ENCODE data around the gene CAPZA2.
"Not testable (repeated sequence)": the region's sequence is repeated elsewhere in the genome, so short reads cannot be mapped to it uniquely, and the experiment has no call there.

Gene CAPZA2

GRCh38 chr7:116963234-116963633 is 100.8 kb downstream of the CAPZA2 start:
- no peaks in the 10 kb centered on the region for H3K36me3 ChIP-seq (ENCODE audit: insufficient read depth, low read length)
- H3K9me3 ChIP-seq (ENCODE audit: control insufficient read depth, insufficient read depth, low read length): no peaks in the 10 kb centered on the region
- no peak overlapping the region for H3K9ac ChIP-seq (ENCODE audit: low read depth, low read length)
- H3K4me1 ChIP-seq (ENCODE audit: insufficient read depth, low read length): no peaks in the 10 kb centered on the region

- Histone ChIP-seq H3K4me1 (ENCODE audit: insufficient read depth, low read length) (peaks cover 16% of the 10 kb centered on the region), H3K36me3 (ENCODE audit: insufficient read depth, low read length) (no peaks in the 10 kb centered on the region), H3K9me3 (ENCODE audit: control insufficient read depth, insufficient read depth, low read length) (no peaks in the 10 kb centered on the region), H3K9ac (ENCODE audit: low read depth, low read length) (no peak overlapping the region)
Measured at GRCh38 chr7:116966601-116967000, 104.2 kb downstream of the CAPZA2 start.

DNA sequence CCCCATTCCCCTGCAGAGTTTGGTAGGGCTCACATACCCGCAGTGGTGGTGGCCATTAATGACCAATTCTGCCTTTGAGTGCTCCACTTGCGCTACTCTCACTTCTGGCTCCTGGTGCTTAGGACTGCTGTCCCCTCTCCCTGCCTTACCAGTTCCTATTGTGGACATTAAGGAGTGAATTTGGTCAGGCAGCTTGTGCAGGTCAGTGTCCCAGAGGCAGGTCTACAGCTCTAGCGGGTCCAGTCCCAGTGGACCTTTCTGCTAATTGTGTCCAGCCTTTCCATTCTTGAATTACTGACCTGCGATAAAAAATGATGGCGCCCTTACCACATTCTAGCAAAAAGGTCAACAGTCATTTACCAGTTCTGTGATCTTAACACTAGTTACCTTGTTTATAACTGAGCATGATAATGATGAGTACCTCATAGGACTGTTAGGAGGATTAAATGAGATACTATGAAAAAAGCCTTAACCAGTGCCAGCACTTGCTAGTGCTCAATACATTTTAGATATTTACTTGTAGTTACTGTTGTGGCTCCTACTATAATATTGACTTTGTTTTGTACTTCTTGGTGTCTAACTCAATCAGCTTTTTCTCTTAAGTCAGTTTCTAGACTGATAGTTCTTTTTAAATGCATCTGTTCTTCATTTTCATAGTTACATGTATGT is 105.0 kb downstream of the CAPZA2 start:
- no peaks in the 10 kb centered on the region for H3K9me3 ChIP-seq (ENCODE audit: control insufficient read depth, insufficient read depth, low read length)
- H3K4me1 ChIP-seq (ENCODE audit: insufficient read depth, low read length): peaks cover 23% of the 10 kb centered on the region
- H3K9ac ChIP-seq (ENCODE audit: low read depth, low read length): no peak overlapping the region
- no peaks in the 10 kb centered on the region for H3K36me3 ChIP-seq (ENCODE audit: insufficient read depth, low read length)

DNA sequence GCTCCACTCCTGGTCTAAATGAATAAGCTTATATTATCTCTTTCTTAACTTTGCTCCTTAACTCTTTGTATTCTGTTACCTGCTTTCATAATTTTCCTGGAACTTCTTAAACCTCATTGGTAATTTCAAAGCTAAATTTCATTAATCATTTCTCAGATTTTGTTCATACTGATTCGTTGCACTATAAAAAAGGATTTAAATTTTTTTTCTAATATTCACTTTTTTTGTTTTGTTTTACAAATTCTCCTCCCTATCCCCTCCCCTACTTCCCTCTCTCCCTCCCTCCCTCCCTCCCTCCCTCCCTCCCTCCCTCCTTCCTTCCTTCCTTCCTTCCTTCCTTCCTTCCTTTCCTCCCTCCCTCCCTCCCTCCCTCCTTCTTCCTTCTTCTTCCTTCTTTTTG is 105.6 kb downstream of the CAPZA2 start:
- Histone ChIP-seq H3K36me3 (ENCODE audit: insufficient read depth, low read length) (no peaks in the 10 kb centered on the region), H3K9ac (ENCODE audit: low read depth, low read length) (no peak overlapping the region), H3K9me3 (ENCODE audit: control insufficient read depth, insufficient read depth, low read length) (no peaks in the 10 kb centered on the region), H3K4me1 (ENCODE audit: insufficient read depth, low read length) (peaks cover 23% of the 10 kb centered on the region)

DNA sequence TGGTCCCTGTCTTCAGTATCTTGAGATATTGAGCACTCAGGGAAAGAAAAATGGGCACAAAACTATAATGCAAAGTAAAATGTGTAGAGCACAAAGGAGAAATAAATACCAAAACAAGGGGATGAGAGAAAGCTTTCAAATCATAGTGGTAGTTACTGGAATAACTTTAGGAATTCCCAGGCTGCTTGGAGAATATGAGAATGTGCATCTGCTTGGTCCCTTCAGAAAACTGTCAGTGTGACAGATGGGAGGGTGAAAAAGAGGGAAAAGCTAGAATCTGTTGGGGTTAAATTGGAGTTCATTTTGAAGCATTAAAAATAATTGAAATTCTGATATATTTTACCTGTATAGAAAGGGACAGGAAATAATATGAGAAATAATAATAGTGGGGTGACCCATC is 106.2 kb downstream of the CAPZA2 start:
- H3K4me1 ChIP-seq (ENCODE audit: insufficient read depth, low read length): peaks cover 23% of the 10 kb centered on the region
- no peaks in the 10 kb centered on the region for H3K9me3 ChIP-seq (ENCODE audit: control insufficient read depth, insufficient read depth, low read length)
- no peak overlapping the region for H3K9ac ChIP-seq (ENCODE audit: low read depth, low read length)
- H3K36me3 ChIP-seq (ENCODE audit: insufficient read depth, low read length): no peaks in the 10 kb centered on the region

GRCh38 chr7:116969371-116969902 is 107.0 kb downstream of the CAPZA2 start:
- H3K36me3 ChIP-seq (ENCODE audit: insufficient read depth, low read length): no peaks in the 10 kb centered on the region
- no peak overlapping the region for H3K9ac ChIP-seq (ENCODE audit: low read depth, low read length)
- peaks cover 23% of the 10 kb centered on the region for H3K4me1 ChIP-seq (ENCODE audit: insufficient read depth, low read length)
- H3K9me3 ChIP-seq (ENCODE audit: control insufficient read depth, insufficient read depth, low read length): no peaks in the 10 kb centered on the region

DNA sequence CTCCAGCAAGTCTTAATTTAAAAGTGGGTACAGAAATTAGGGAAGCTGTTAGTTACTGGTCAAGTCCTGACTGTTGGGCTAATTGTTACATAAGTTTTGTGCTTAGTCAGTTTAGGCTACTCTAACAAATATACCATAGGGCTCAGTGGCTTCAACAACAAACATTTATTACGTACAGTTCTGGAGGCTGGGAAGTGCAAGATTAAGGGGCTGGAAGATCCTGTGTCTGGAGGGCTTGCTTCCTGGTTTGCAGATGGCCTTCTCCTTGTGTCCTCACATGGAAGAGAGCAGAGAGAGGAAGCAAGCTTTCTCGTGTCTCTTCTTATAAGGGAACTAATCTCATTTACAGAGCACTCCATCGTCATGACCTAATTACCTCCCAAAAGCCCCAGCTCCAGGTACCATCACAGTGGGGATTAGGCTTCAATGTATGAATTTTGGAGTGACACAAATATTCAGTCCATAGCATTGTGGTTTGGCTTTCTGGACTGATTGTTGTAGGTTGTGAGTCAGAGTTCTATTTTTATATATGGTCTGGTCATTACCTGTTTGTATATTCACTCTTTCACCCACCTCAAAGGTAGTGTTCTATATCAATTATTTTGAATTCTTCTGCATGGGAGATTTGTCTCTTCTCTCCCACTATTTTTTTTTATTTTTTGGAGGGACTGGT is 108.0 kb downstream of the CAPZA2 start:
- Histone ChIP-seq H3K4me1 (ENCODE audit: insufficient read depth, low read length) (peaks cover 23% of the 10 kb centered on the region), H3K36me3 (ENCODE audit: insufficient read depth, low read length) (no peaks in the 10 kb centered on the region), H3K9me3 (ENCODE audit: control insufficient read depth, insufficient read depth, low read length) (no peaks in the 10 kb centered on the region), H3K9ac (ENCODE audit: low read depth, low read length) (no peak overlapping the region; the same call in 1 of the 2 replicates)

GRCh38 chr7:116971153-116971552 is 108.8 kb downstream of the CAPZA2 start:
- peaks cover 23% of the 10 kb centered on the region for H3K4me1 ChIP-seq (ENCODE audit: insufficient read depth, low read length)
- not testable (repeated sequence) for H3K9ac ChIP-seq (ENCODE audit: low read depth, low read length); H3K9me3 ChIP-seq (ENCODE audit: control insufficient read depth, insufficient read depth, low read length); H3K36me3 ChIP-seq (ENCODE audit: insufficient read depth, low read length)

Measured in ES-I3 (cell line).